Renal cortex interstitium (tissue), 11 donors: Measurements from ENCODE around the gene MCTP2. TPM values are rescaled to one million over a fixed set of nuclear protein-coding genes. Genes with fewer than 3 reads are reported as not detected.
"Not testable (repeated sequence)": the region's sequence is repeated elsewhere in the genome, so short reads cannot be mapped to it uniquely, and the experiment has no call there.

ENCODE experiments used
- DNase-seq, 11 donors: peaks; one replicate each; pipeline ENCODE4 v3.0.0-alpha.2; 2013; ENCODE audit warnings: low read depth in 9 of 11, low spot score in 4 of 11; ENCODE audit errors: extremely low read depth in 1 of 11
- polyA plus RNA-seq, 3 donors: library from polyadenylated mRNA; unstranded; fragments of 120-200 nt; gene quantifications; one replicate each; pipeline ENCODE4 v1.2.1, GENCODE V29; 2013; ENCODE audit not compliant: insufficient read length in 3 of 3

MCTP2 gene
- polyA plus RNA-seq, 3 donors, result 18.0 to 22.0 (median 21.8) TPM

DNA sequence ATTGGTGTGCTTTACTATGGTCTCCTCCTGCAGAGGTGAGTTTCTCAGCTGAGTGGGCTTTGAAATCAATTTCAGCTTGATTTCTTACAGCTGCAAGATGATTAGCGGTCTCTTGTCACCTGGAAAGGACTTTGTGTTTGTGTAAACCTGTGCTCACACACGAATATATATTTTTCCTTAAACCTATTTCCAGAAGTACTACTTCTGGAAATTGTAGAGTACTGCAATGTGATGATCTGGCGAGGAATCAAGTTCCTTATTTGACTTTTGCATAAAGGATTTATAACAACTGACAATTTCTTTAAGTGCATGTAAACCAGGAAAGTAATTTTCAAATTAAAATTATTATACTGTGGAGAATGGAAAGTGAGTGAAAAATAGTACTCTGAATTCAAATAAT, 2.1 kb downstream of the MCTP2 start:
- no peak for DNase-seq

- DNase-seq, result no peak
Measured at GRCh38 chr15:94234300-94234699, 2.9 kb downstream of the MCTP2 start.

- no peak for DNase-seq
Measured at GRCh38 chr15:94235041-94235440, 3.7 kb downstream of the MCTP2 start.

DNA sequence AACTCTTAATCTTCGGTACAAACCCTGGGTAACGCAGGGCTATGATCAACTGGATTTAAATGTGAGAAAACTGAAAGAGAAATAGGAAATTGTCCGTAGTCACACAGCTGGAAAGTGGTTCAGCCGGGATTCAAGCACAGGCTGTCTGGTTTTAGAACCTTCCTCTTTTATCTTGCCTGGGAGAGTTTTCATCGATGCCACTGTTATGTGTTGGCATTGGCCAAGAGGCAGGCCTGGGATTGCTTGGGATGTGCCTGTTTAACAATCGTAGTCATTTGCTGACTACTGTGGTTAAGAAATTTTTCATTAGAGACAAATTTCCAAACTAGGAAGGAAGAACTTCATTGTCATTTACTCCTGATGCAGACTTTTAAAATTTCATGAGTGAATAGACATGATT, 4.3 kb downstream of the MCTP2 start:
- DNase-seq, result no peak

- no peak for DNase-seq
Measured at GRCh38 chr15:94236608-94237007, 5.2 kb downstream of the MCTP2 start.

DNA sequence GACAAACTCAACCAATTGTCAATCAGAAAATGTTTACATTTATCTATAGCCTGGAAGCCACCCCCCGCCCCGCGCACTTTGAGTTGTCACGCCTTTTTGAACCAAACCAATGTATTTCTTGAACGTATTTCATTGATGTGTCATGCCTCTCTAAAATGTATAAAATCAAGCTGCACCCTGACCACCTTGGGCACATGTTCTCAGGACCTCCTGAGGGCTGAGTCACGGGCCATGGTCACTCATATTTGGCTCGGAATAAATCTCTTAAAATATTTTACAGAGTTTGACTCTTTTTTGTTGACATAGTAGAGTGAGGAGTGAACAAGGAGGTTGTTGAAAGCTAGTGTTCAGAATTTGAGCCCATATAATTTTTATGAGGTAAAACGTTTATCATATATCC, 6.5 kb downstream of the MCTP2 start:
- no peak for DNase-seq

GRCh38 chr15:94238539-94239118, 7.3 kb downstream of the MCTP2 start:
- DNase-seq, result no peak

DNA sequence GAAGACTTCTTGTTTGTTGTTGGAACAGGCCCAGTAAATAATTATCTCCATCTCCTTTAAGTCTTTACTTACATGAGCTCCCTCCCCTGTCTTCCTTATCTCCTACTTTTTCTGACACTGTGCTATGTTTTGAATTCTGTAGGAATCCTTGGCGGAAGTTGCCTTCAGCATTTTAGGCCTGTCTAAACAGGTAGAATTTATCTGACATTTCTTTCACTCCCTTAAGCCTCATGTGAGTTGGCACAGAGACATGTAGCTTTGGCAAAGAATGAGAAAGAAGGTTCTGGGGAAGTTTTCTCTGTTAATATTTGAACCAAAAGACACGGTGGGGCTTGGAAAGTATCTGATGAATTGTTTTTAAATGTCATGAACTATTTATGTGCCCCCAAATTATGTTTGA, 8.1 kb downstream of the MCTP2 start:
- no peak for DNase-seq

DNA sequence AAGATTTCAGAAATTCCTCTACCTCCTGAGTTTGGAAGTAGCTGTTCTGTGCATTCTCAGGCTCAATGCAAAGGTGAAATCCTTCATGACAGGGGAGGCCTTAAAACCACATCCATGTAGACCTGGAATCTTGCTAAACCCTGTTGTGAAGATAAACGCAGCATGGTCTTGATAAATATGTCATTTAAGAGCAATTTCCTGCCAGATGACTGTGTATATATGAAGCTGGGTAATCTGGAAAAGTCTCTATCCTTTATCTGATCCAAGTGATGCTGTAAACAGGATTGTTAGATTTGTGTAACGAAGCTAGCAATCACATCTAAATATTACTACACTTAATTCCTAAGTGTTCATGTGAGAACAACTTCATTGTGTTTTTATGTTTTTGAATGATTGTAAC, 9.1 kb downstream of the MCTP2 start:
- no peak for DNase-seq

DNA sequence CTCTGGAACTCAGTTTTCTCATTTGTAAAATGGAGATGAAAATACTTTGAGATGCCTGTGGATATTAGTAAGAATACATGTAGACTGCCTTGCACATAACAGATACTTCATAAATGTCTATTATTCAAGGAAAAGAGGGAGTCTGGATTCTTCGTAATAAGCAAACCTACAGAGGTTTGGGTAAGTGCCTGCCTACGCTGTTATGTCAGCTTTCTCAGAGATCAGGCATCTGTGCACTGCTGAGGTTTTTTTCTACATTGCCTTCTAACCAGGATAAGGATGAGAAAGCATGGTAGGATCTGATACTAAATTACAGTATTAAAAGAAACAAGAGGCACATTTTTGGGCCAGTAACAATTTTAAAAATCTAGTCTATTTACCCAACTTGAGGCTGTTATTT, 10.9 kb downstream of the MCTP2 start:
- no peak for DNase-seq

- DNase-seq, result not testable (repeated sequence)
Measured at GRCh38 chr15:94243003-94243402, 11.6 kb downstream of the MCTP2 start.

GRCh38 chr15:94243418-94243817, 12.1 kb downstream of the MCTP2 start:
- DNase-seq, result no peak

- no peak for DNase-seq
Measured at GRCh38 chr15:94246016-94246415, 14.7 kb downstream of the MCTP2 start.

GRCh38 chr15:94247789-94248638, 16.7 kb downstream of the MCTP2 start:
- no peak for DNase-seq

- no peak for DNase-seq
Measured at GRCh38 chr15:94250801-94251200, 19.4 kb downstream of the MCTP2 start.

DNA sequence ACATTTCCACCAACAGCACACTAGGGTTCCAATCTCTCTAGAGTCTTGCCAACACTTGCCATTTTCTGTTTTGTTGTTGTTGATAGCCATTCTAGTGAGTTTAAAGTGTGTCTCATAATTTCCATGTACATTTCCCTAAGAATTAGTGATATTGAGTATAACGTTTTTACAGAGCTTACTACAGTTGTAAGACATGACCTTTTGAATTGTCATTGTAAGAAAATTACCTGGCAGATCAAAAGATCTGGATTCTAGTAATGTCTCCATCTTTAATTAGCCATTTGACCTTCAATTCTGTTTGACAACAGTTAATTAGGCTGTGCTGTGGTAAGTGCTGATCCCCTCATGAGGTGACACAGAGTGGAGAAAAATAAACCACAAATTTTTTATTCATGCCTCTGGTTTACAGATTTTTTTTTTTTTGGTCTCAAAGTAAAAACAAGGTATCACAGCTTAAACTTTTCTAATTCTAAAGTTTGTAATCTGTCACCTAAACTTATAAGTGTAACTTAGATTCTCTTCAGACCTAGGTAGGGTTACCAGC, 20.9 kb downstream of the MCTP2 start:
- no peak for DNase-seq

GRCh38 chr15:94252906-94253491, 21.6 kb downstream of the MCTP2 start:
- DNase-seq, result no peak

- no peak for DNase-seq
Measured at GRCh38 chr15:94253742-94254141, 22.4 kb downstream of the MCTP2 start.

DNA sequence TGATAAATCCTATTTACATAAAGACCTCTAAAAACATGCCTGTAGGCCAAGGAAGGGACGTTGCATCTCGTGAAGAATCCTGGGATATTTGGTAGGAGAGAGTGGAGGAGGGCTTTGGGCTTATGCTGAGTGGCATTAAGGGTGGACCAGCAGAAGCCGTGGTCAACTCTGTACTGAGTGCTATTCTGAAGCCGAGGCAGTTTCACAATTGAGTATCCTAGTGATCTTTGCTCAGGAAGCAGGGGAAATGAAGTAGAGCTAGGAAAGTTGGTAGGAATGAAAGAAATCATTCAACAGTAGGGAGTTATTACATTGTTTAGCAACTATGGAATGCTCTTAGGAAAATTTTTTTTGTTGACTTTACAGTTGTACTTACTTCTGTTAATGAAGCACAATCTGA, 24.2 kb downstream of the MCTP2 start:
- no peak for DNase-seq

DNA sequence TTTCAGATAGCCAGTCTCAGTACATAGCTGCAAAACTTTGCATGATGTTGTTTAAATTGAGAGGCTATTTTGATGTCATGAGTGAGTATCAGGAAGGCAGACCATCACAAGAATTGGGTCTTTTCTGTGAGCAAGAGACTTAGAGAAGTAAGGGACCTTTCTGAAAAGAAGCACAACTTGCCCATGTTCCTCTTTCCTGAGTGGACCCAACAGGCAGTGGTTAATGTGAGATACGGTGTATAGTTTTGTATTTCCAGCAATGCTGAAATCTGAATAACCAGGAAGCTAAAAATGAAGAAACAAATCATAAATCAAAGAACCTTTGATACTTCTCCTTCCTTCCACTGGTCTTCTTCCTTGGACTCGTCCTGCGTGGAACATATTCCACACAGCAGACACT, 25.1 kb downstream of the MCTP2 start:
- DNase-seq, result no peak
